ENCODE data around the gene LSM14B.

DNA sequence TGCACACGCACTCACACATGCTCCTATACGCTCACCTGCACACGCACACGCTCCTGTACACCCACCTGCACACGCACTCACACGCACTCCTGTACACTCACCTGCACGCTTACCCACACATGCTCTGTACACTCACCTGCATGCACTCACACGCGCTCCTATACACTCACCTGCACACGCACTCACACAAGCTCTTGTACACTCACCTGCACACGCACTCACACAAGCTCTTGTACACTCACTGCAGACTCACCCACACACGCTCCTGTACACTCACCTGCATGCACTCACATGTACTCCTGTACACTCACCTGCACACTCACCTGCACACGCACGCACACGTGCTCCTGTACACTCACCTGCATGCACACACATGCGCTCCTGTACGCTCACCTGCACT, 34.6 kb upstream of the LSM14B start:
- TF ChIP-seq, protein P1, sequence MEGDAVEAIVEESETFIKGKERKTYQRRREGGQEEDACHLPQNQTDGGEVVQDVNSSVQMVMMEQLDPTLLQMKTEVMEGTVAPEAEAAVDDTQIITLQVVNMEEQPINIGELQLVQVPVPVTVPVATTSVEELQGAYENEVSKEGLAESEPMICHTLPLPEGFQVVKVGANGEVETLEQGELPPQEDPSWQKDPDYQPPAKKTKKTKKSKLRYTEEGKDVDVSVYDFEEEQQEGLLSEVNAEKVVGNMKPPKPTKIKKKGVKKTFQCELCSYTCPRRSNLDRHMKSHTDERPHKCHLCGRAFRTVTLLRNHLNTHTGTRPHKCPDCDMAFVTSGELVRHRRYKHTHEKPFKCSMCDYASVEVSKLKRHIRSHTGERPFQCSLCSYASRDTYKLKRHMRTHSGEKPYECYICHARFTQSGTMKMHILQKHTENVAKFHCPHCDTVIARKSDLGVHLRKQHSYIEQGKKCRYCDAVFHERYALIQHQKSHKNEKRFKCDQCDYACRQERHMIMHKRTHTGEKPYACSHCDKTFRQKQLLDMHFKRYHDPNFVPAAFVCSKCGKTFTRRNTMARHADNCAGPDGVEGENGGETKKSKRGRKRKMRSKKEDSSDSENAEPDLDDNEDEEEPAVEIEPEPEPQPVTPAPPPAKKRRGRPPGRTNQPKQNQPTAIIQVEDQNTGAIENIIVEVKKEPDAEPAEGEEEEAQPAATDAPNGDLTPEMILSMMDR (IDR thresholded peaks at IDR 0.05 in 4 of 5, conservative IDR thresholded peaks at IDR 0.05 in 1 of 5) = no peak
- no peak for TF ChIP-seq POLR2A (IDR thresholded peaks at IDR 0.05)
